ENCODE data around the gene TIAM2.

The TIAM2 gene

DNA sequence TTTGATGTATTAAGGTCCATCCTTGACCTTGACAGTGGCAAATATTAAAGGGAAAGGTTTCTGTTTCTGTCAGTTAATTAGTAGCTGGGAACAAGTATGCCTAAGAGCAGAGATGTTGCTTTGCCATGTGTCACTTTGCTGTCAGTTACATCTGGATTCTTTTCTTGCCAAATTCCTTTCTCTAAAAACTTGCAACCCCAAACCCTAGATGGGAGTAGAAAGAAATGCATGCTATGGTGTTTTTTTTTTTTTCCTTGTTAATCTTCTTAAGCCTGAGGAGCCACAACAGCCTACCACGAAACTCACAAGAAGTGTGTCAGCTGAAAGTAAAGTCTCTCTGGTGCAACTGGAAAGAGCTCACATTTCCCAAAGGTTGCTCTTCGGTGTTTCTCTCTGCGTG, 250.7 kb downstream of the TIAM2 start:
- TF ChIP-seq, protein P1, sequence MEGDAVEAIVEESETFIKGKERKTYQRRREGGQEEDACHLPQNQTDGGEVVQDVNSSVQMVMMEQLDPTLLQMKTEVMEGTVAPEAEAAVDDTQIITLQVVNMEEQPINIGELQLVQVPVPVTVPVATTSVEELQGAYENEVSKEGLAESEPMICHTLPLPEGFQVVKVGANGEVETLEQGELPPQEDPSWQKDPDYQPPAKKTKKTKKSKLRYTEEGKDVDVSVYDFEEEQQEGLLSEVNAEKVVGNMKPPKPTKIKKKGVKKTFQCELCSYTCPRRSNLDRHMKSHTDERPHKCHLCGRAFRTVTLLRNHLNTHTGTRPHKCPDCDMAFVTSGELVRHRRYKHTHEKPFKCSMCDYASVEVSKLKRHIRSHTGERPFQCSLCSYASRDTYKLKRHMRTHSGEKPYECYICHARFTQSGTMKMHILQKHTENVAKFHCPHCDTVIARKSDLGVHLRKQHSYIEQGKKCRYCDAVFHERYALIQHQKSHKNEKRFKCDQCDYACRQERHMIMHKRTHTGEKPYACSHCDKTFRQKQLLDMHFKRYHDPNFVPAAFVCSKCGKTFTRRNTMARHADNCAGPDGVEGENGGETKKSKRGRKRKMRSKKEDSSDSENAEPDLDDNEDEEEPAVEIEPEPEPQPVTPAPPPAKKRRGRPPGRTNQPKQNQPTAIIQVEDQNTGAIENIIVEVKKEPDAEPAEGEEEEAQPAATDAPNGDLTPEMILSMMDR (IDR thresholded peaks at IDR 0.05; ENCODE audit: control insufficient read depth, insufficient read depth, low read depth, low read length, missing control alignments): no peak
- DNase-seq (ENCODE audit: low read depth): peak; percentile 20

DNA sequence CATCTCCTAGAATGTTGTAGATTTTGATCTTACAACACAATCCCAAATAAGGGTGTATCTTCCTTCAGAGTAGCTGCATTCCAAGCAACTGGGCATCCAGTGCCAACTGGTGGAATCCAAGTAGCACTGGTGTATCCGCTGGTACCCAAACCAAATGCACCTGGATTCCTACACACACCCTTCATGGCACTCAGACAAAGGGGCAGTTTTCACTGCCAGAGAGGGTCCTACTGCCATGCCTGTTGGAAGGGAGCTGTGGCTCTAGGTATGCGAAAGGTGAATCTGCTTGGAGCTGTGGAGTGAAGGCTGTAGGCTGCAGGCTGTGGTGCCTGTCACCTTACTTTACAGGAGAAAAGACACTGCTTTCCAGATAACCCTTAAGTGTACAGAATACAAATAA, 251.7 kb downstream of the TIAM2 start:
- DNase-seq (ENCODE audit: low read depth): no peak
- TF ChIP-seq, protein P1 (IDR thresholded peaks at IDR 0.05; ENCODE audit: control insufficient read depth, insufficient read depth, low read depth, low read length, missing control alignments): no peak
- H3K4me3 ChIP-seq (ENCODE audit: control insufficient read depth, low read depth, low read length): no peak overlapping the region

More for the DNA sequence above, 250.7 kb downstream of the TIAM2 start:
- no peak overlapping the region for H3K4me3 ChIP-seq (ENCODE audit: control insufficient read depth, low read depth, low read length)

DNA sequence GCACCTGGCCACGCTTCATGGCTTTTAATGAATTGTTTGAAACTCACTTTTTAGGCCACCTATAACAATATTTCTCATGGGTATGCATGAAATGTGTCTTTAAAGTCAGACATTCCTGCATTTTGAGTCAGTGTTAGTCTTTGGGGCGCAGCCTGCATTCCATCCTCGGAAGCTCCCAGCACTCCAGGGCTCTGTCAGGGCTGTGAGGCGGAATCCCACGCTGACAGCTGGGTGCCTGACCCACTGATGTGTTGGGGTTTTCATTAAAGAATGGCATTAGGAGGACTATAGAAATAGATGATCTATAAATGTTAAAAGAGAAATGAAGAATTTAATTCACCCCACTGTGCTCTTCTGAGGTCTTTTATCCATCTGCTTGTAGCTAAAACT, 252.5 kb downstream of the TIAM2 start:
- TF ChIP-seq, protein P1 (IDR thresholded peaks at IDR 0.05; ENCODE audit: control insufficient read depth, insufficient read depth, low read depth, low read length, missing control alignments): no peak
- peak; percentile 40 for DNase-seq (ENCODE audit: low read depth)
- no peak overlapping the region for H3K4me3 ChIP-seq (ENCODE audit: control insufficient read depth, low read depth, low read length)

DNA sequence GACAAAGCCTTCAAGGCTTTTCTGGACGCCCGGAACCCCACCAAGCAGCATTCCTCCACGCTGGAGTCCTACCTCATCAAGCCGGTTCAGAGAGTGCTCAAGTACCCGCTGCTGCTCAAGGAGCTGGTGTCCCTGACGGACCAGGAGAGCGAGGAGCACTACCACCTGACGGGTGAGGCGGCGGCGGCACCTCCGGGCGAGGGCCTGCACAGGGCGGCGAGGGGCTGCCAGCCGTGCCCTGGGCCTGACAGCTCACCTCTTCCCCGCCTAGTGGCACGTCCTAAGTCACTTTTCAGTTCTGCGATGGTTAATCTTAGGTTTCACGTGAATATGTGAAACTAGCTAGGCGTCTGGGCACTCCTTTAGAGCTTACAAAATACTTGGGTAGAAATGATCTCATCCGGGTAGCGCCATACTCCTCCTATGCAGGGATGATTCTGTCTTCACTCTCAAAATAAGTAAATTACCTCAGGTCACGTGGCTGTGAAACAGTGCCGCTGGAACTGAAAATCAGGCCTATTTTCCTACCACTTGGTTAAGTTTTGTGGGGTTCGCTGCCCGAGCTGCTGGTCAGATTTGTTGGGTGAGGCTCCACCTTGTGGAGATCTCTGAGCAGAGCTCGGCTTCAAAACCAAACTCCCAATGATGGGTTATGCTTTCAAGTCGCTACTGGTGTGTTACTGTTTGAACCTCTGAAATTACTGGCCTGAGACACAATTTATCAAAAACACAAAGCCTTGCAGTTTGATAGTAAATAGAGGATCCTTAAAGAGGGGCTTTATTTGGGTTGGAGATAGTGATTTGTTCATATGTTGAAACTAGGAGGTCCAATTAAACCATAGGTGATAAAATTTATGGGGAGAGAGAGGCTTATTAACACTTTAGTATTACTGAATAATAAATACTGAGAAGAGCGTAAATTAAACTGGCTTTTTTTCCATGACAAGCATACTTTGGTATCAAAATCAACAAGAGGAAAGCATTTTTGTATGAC, 253.2 kb downstream of the TIAM2 start:
- peak; percentile 54 for DNase-seq (ENCODE audit: low read depth)
- TF ChIP-seq, protein P1 (IDR thresholded peaks at IDR 0.05; ENCODE audit: control insufficient read depth, insufficient read depth, low read depth, low read length, missing control alignments): peak; percentile 83
- no peak overlapping the region for H3K4me3 ChIP-seq (ENCODE audit: control insufficient read depth, low read depth, low read length)

DNA sequence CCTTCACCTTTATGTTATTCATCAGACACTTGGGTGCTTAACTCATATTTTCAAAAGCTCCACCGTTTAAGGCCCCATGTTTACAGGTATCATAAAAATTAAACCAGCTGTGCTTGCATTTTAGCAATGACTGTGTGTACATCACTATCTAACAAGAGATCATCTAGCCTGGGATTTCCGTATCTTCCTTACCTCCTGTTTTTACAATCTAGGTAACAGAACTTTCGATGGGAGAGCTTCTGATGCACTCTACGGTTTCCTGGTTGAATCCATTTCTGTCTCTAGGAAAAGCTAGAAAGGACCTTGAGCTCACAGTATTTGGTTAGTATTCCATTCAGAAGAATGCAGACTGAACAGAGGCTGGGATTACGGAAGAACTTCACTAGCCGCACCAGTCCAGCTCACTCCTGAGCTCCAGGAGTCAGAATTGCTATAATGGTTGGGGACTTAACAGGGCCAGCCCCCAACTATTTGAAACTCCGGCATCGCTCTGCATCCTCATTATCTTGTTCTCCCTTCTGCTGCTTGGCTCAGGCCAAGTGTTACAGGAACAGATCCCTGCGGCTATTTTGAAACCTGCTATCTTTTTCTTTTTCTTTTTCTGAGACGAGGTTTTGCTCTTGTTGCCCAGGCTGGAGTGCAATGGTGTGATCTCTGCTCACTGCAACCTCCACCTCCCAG, 255.7 kb downstream of the TIAM2 start:
- TF ChIP-seq, protein P1 (IDR thresholded peaks at IDR 0.05; ENCODE audit: control insufficient read depth, insufficient read depth, low read depth, low read length, missing control alignments): no peak
- H3K4me3 ChIP-seq (ENCODE audit: control insufficient read depth, low read depth, low read length): no peak overlapping the region
- DNase-seq (ENCODE audit: low read depth): no peak

DNA sequence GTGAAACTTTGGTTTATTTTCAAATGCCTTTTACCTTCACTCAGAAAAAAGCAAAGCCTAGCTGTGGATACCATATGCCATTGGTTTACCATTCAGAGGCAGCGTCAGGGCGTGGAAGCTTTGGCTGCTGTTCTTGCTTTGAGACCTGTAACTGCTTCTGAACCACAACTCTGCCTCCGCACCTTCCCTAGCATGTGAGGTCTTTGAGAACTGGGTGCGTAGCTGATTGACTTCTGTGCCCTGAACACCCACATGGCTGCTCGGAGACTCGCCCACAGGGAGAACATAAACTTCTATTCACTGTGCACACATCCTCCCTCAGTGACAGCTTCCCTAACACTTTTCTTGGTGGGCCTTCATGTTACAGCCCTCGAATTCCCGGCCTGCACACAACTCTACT, 257.5 kb downstream of the TIAM2 start:
- no peak overlapping the region for H3K4me3 ChIP-seq (ENCODE audit: control insufficient read depth, low read depth, low read length)
- no peak for DNase-seq (ENCODE audit: low read depth)
- TF ChIP-seq, protein P1 (IDR thresholded peaks at IDR 0.05; ENCODE audit: control insufficient read depth, insufficient read depth, low read depth, low read length, missing control alignments): no peak
